PC-3 (cell line): ENCODE results near the gene C12orf50.

Source experiments
- CTCF ChIP-seq: fragments of 300-600 bp; sonication (generic); conservative IDR thresholded peaks from 2 replicates; pipeline ENCODE4 v1.5.1; 2017; ENCODE audit warnings: antibody characterized with exemption, low read depth, mild to moderate bottlenecking, low read length
- EZH2 ChIP-seq: fragments of 300-600 bp; sonication (generic); IDR thresholded peaks from one replicate; pipeline ENCODE4 v1.6.1; 2017; ENCODE audit warnings: antibody characterized with exemption, mild to moderate bottlenecking, low read length; ENCODE audit not compliant: unreplicated experiment

- TF ChIP-seq EZH2 (no peak), CTCF (no peak)
Observed at GRCh38 chr12:88026196-88026595, 3.0 kb downstream of the C12orf50 start.
